Thyroid gland (tissue), 4 donors: ENCODE measurements around the gene CLASP1.

ENCODE experiments used
- POLR2A ChIP-seq, 2 donors: fragments of 450-650 bp; IDR thresholded peaks; one replicate each; pipeline ENCODE4 v1.6.1; 2017; ENCODE audit warnings: antibody characterized with exemption in 2 of 2, mild to moderate bottlenecking in 2 of 2, moderate library complexity in 1 of 2
- TF ChIP-seq, protein P1 (sequence below), 6 experiments: fragments of 200-600 bp in 3 of 6; fragments of 450-650 bp in 3 of 6; sonication (generic) in 3 of 6; IDR thresholded peaks; one replicate each; pipeline ENCODE4 v1.5.1; 2016 to 2019; ENCODE audit warnings: antibody characterized with exemption in 6 of 6, mild to moderate bottlenecking in 2 of 6, inconsistent platforms in 1 of 6, moderate library complexity in 1 of 6

DNA sequence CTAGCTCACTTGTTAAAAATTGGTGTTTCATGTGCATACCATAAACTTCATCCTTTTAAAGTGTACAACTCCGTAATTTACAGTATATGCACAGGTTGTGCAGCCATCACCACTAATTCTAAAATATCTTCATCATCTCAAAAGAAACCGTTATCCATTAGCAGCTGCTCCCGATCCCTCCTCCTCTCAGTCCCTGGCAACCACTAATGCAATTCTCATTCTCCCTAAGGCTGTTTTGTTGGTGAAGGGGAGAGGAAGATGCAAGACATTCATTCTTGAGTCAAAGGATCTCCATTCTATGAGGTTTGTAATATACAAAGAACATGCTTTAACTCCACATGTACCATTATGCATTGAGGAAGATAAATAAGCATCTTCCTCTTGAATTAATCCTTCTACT lies 70.0 kb downstream of the CLASP1 start:
- TF ChIP-seq POLR2A (IDR thresholded peaks at IDR 0.05): no peak
- TF ChIP-seq, protein P1, sequence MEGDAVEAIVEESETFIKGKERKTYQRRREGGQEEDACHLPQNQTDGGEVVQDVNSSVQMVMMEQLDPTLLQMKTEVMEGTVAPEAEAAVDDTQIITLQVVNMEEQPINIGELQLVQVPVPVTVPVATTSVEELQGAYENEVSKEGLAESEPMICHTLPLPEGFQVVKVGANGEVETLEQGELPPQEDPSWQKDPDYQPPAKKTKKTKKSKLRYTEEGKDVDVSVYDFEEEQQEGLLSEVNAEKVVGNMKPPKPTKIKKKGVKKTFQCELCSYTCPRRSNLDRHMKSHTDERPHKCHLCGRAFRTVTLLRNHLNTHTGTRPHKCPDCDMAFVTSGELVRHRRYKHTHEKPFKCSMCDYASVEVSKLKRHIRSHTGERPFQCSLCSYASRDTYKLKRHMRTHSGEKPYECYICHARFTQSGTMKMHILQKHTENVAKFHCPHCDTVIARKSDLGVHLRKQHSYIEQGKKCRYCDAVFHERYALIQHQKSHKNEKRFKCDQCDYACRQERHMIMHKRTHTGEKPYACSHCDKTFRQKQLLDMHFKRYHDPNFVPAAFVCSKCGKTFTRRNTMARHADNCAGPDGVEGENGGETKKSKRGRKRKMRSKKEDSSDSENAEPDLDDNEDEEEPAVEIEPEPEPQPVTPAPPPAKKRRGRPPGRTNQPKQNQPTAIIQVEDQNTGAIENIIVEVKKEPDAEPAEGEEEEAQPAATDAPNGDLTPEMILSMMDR (IDR thresholded peaks at IDR 0.05): no peak
